Sigmoid colon (tissue), 7 donors: ENCODE measurements around the gene COQ10A. TPM values are rescaled to one million over a fixed set of nuclear protein-coding genes. Genes with fewer than 3 reads are reported as not detected.

Source experiments
- DNase-seq: peaks from one replicate; pipeline ENCODE4 v3.0.0-alpha.2; 2019
- H3K27ac ChIP-seq, 4 donors: fragments of 200-600 bp; sonication (generic); one replicate each; pipeline ENCODE4 v1.5.1; 2016 to 2019; ENCODE audit warnings: mild to moderate bottlenecking in 1 of 4
- H3K27me3 ChIP-seq, 3 donors: fragments of 200-600 bp; sonication (generic); one replicate each; pipeline ENCODE4 v1.5.1; 2019; ENCODE audit warnings: mild to moderate bottlenecking in 1 of 3
- H3K36me3 ChIP-seq, 4 donors: fragments of 200-600 bp; sonication (generic); one replicate each; pipeline ENCODE4 v1.5.1; 2016 to 2019
- H3K4me1 ChIP-seq, 4 donors: fragments of 200-600 bp; sonication (generic); one replicate each; pipeline ENCODE4 v1.5.1; 2017 to 2019
- H3K4me3 ChIP-seq, 4 donors: fragments of 200-600 bp; sonication (generic); one replicate each; pipeline ENCODE4 v1.5.1; 2017 to 2019; ENCODE audit warnings: mild to moderate bottlenecking in 2 of 4, moderate library complexity in 1 of 4
- H3K9me3 ChIP-seq, 4 donors: fragments of 200-600 bp in 3 of 4; sonication (generic) in 3 of 4; one replicate each; pipeline versions ENCODE4 v1.5.1 to v1.6.1; 2013 to 2019
- EP300 ChIP-seq, 4 donors: sonication (generic); formaldehyde crosslinking; IDR thresholded peaks; one replicate each; pipeline ENCODE4 v1.6.1; 2017; ENCODE audit warnings: antibody characterized with exemption in 4 of 4
- POLR2A ChIP-seq, 2 donors: fragments of 450-650 bp; IDR thresholded peaks; one replicate each; pipeline ENCODE4 v1.6.1; 2016; ENCODE audit warnings: antibody characterized with exemption in 2 of 2, mild to moderate bottlenecking in 2 of 2, moderate library complexity in 2 of 2
- POLR2AphosphoS5 ChIP-seq, 4 donors: sonication (generic); formaldehyde crosslinking; IDR thresholded peaks; one replicate each; pipeline ENCODE4 v1.6.1; 2017; ENCODE audit warnings: antibody characterized with exemption in 4 of 4
- WGBS, 2 donors: extraction: QIAGEN DNeasy Blood & Tissue Kit; methylation state at CpG; one replicate each; pipeline ENCODE4 v1.1.7; 2013; 5-methylcytosine and 5-hydroxymethylcytosine counted together
- intact Hi-C: fragments of 100-400 bp; cut with DNase I; formaldehyde crosslinking; loops from one replicate; pipeline ENCODE4 v1.15.1; 2023
- polyA plus RNA-seq, 3 donors: library from polyadenylated mRNA; stranded (reverse); fragments of 200-250 nt; gene quantifications; one replicate each; pipeline ENCODE4 v1.2.3, GENCODE V29; 2013
- total RNA-seq, 4 donors: library from RNA; depleted of rRNA; stranded (reverse); fragments of >200 nt; gene quantifications; one replicate each; pipeline ENCODE4 v1.1.0, GENCODE V29; 2016
- TF ChIP-seq, protein P1 (sequence below), 4 experiments: fragments of 450-650 bp in 3 of 4; fragments of 200-600 bp in 1 of 4; IDR thresholded peaks; one replicate each; pipeline ENCODE4 v1.5.1; 2016 to 2019; ENCODE audit warnings: antibody characterized with exemption in 4 of 4, mild to moderate bottlenecking in 3 of 4, moderate library complexity in 2 of 4
- donor health status: healthy with polysubstance abuse.
- donor health status: Bipolar disorder and iron deficiency.
- donor health status: healthy.

The COQ10A gene
- total and polyA plus RNA-seq, 7 donors, result 2.4 to 25.0 (median 11.8) TPM

DNA sequence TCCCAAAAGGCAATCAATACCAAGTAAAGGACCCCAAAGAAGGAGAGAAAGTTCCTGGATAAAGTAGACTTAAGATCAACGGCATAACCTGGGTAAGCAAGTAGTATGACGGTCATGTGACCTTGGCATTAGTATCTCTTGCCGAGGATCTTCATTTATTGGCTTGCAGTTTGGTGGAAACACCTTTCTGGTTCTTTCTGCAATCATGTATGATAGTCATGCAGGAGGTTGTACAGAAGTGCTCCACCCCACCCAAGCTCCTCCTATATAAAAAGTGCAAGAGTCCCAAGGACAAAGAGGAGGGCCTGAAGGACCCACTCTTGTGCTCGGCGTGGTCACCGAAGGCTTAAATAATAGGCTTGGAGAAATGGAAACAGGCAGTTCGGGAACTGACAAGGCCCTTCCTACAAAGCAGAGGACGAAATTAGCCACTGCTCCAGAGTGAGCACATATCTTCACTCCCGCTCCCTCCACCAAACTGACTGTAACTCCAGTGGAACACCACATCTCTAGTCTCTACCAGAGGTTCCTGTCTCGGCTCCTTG, 32.6 kb downstream of the COQ10A start:
- H3K27me3 ChIP-seq, result no peaks in the 10 kb centered on the region
- intact Hi-C loops, result no loop called here
- TF ChIP-seq EP300 (IDR thresholded peaks at IDR 0.05) (no peak), POLR2AphosphoS5 (IDR thresholded peaks at IDR 0.05) (no peak), POLR2A (IDR thresholded peaks at IDR 0.05) (no peak)
- TF ChIP-seq, protein P1, sequence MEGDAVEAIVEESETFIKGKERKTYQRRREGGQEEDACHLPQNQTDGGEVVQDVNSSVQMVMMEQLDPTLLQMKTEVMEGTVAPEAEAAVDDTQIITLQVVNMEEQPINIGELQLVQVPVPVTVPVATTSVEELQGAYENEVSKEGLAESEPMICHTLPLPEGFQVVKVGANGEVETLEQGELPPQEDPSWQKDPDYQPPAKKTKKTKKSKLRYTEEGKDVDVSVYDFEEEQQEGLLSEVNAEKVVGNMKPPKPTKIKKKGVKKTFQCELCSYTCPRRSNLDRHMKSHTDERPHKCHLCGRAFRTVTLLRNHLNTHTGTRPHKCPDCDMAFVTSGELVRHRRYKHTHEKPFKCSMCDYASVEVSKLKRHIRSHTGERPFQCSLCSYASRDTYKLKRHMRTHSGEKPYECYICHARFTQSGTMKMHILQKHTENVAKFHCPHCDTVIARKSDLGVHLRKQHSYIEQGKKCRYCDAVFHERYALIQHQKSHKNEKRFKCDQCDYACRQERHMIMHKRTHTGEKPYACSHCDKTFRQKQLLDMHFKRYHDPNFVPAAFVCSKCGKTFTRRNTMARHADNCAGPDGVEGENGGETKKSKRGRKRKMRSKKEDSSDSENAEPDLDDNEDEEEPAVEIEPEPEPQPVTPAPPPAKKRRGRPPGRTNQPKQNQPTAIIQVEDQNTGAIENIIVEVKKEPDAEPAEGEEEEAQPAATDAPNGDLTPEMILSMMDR (IDR thresholded peaks at IDR 0.05), result no peak
- peak overlapping the region; percentile 67 to 95 (median 91) for H3K4me3 ChIP-seq
- peak overlapping the region; percentile 91 to 98 (median 95) for H3K27ac ChIP-seq
- no peak for DNase-seq
- H3K9me3 ChIP-seq, result no peaks in the 10 kb centered on the region
- 0 to 2% methylated on average over 10 of the region's 10 CpGs for WGBS, 2 donors
- H3K36me3 ChIP-seq, result peaks cover 0 to 8% (median 2%) of the 10 kb centered on the region in 4 donors
- H3K4me1 ChIP-seq, result peaks cover 0 to 74% (median 46%) of the 10 kb centered on the region in 4 donors

DNA sequence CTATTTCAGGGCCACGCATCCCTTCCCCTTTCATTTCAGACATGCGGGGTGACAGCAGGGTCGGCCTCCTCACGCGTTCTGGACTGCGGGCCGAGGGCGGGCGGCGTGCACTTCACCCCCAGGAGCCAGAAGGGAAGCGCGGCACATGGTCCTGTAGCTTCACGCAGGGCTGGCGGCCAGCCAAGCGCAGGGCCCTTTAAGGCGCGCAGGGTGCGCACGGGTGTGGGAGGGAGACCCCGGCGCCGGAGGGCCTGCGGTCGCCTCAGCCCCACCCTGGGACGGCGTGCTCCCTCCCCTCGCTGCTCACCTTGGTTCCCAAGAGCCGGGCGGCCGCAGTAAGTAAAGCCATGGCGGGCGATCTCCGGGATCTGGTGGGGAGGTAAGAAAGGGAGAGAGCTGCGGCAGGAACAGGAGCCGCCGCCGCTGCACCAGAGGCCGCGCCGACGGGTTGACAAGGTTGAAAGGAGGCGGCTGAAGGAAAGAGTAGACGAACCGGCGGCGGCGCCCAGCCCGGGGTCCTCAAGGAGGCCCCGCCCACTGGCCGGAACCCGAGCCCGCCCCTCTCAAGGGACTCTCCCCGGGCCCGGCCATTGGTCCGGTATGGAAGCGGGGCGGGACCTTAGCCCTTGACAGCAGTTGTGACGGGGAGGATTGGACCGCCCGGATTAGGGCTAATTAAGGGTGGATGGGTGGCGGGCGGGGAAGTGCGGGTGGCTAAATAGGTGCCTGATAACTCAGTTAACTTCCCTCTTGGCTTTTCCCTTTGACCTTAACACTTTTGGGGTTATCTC, 33.3 kb downstream of the COQ10A start, which contains the start of gene CS:
TSS of gene CS (minus strand) at position 478 of the 791 bp plus-strand sequence. CDS start at position 349, 129 bp downstream.
- Histone ChIP-seq H3K27me3 (no peaks in the 10 kb centered on the region), H3K36me3 (peaks cover 0 to 15% (median 2%) of the 10 kb centered on the region in 4 donors), H3K9me3 (no peaks in the 10 kb centered on the region), H3K27ac (peak within 1 kb of the TSS; percentile 91 to 98 (median 95)), H3K4me3 (peak within 1 kb of the TSS; percentile 67 to 95 (median 91)), H3K4me1 (peaks cover 0 to 68% (median 46%) of the 10 kb centered on the region in 4 donors)
- TF ChIP-seq POLR2A (IDR thresholded peaks at IDR 0.05), result peak; percentile 49 to 82
- TF ChIP-seq, protein P1 (IDR thresholded peaks at IDR 0.05), result no peak
- peak; percentile 73 to 90 (median 87) for TF ChIP-seq POLR2AphosphoS5 (IDR thresholded peaks at IDR 0.05)
- 0 to 1% methylated on average over 63 of the region's 63 CpGs for WGBS, 2 donors
- peak; percentile 100 for DNase-seq
- intact Hi-C loops, result loop anchor here (2.0 kb wide), 2 partner anchors 33 to 41 kb away; partner anchors contain the start of genes ANKRD52 and COQ10A

DNA sequence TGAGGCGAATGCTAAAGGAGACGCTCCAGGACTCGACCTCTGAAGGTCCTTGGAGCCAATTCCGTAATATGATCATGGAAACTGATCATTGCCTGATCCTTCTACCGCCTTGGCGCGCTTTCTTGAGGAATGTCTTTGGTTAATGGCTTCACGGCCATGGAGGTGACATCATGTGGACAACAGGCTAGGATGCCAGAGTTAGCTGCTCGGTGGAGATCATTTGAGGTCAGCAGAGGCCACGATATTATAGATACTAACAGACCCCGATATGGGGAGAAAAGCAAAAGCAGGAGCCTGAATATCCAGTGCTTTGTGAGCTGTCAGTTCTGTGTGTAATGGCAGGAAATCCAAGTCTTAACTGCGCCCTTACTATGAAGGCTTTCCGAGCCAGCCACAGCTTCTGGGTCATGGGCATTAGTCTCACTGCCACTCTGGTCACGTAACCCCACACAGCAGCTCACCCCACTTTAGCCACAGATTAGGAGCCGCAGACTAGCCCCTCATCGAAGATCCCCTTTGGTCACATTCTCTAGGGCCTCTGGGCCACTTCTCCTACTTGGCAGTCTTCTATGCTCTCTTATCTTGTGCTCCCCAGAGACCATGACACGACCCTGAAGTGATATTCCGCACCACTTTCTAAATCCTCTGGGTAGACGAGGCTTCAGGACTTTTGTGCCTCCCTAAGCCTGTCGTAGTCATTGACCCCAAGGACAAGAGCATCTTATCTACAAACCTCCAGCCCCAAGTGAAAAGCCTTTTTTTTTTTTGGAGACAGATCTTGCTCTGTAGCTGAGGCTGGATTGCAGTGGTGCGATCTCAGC, 34.1 kb downstream of the COQ10A start:
- no peak for DNase-seq
- Histone ChIP-seq H3K4me1 (peaks cover 0 to 62% (median 45%) of the 10 kb centered on the region in 4 donors), H3K4me3 (peak overlapping the region; percentile 31 to 95 (median 78)), H3K36me3 (peaks cover 0 to 20% (median 2%) of the 10 kb centered on the region in 4 donors), H3K27me3 (no peaks in the 10 kb centered on the region), H3K27ac (peak overlapping the region; percentile 91 to 98 (median 95)), H3K9me3 (no peaks in the 10 kb centered on the region)
- WGBS, 2 donors, result 53 to 55% methylated on average over 21 of the region's 21 CpGs
- no peak for TF ChIP-seq POLR2A (IDR thresholded peaks at IDR 0.05)
- TF ChIP-seq POLR2AphosphoS5 (IDR thresholded peaks at IDR 0.05), result no peak
- TF ChIP-seq, protein P1 (IDR thresholded peaks at IDR 0.05), result no peak
- TF ChIP-seq EP300 (IDR thresholded peaks at IDR 0.05), result no peak
- intact Hi-C loops, result loop anchor here (2.0 kb wide), 2 partner anchors 34 to 42 kb away; partner anchors contain the start of genes ANKRD52 and COQ10A

DNA sequence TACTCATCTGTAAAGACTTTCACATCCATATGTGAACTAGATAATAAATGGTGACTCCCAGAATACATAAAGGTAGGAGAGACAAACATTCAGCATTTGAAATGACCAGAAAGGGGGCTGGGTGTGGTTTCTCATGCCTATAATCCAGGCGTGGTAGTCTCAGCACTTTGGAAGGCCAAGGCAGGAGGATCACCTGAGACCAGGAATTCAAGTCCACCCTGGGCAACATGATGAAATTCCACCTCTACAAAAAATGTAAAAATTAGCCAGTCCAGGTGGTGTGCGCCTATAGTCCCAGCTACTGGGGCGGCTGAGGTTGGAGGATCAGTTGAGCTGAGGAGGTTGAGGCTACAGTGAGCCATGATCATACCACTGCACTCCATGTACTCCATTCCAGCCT, 37.5 kb downstream of the COQ10A start:
- TF ChIP-seq POLR2AphosphoS5 (IDR thresholded peaks at IDR 0.05) (no peak), POLR2A (IDR thresholded peaks at IDR 0.05) (no peak), EP300 (IDR thresholded peaks at IDR 0.05) (no peak)
- TF ChIP-seq, protein P1 (IDR thresholded peaks at IDR 0.05), result no peak
- no peak overlapping the region for H3K4me3 ChIP-seq
- 87 to 97% methylated on average over 3 of the region's 3 CpGs for WGBS, 2 donors
- peaks cover 0 to 28% (median 13%) of the 10 kb centered on the region in 4 donors for H3K4me1 ChIP-seq
- H3K27ac ChIP-seq, result no peak overlapping the region
- H3K9me3 ChIP-seq, result no peaks in the 10 kb centered on the region
- peaks cover 4 to 47% (median 8%) of the 10 kb centered on the region in 4 donors for H3K36me3 ChIP-seq
- intact Hi-C loops, result no loop called here
- DNase-seq, result no peak
- no peaks in the 10 kb centered on the region for H3K27me3 ChIP-seq
